SJSA1 (cell line): Measurements from ENCODE around the gene CIB4. TPM values are rescaled to one million over a fixed set of nuclear protein-coding genes. Genes with fewer than 3 reads are reported as not detected.

Experiments
- DNase-seq, 2 experiments: peaks; one replicate each; pipeline ENCODE4 v3.0.0-alpha.2; 2015 to 2020; ENCODE audit warnings: low spot score in 2 of 2, low read depth in 1 of 2
- H3K27ac ChIP-seq: fragments of 250-450 bp; sonication (Bioruptor Pico); 2 replicates; pipeline ENCODE4 v1.5.1; 2020; ENCODE audit warnings: mild to moderate bottlenecking, moderate library complexity
- H3K27me3 ChIP-seq: fragments of 250-450 bp; sonication (Bioruptor Pico); replicated peaks from 2 replicates; pipeline ENCODE4 v1.5.1; 2020; ENCODE audit warnings: mild to moderate bottlenecking, moderate library complexity
- H3K36me3 ChIP-seq: fragments of 250-450 bp; sonication (Bioruptor Pico); 2 replicates; pipeline ENCODE4 v1.5.1; 2020; ENCODE audit warnings: mild to moderate bottlenecking
- H3K4me1 ChIP-seq: fragments of 250-450 bp; sonication (Bioruptor Pico); replicated peaks from 2 replicates; pipeline ENCODE4 v1.6.1; 2021; ENCODE audit warnings: mild to moderate bottlenecking
- H3K4me3 ChIP-seq: fragments of 250-450 bp; sonication (Bioruptor Pico); 2 replicates; pipeline ENCODE4 v1.5.1; 2020; ENCODE audit warnings: mild to moderate bottlenecking
- H3K9me3 ChIP-seq: fragments of 250-450 bp; sonication (Bioruptor Pico); replicated peaks from 2 replicates; pipeline ENCODE4 v1.5.1; 2020; ENCODE audit warnings: mild to moderate bottlenecking
- total RNA-seq: library from RNA; depleted of rRNA; stranded (reverse); fragments of >200 nt; shearing (Covaris generic); gene quantifications from 2 replicates; pipeline ENCODE4 v1.2.3, GENCODE V29; 2014; rRNA removed

CIB4 gene
- total RNA-seq, result not detected in 2 replicates

GRCh38 chr2:26640781-26641564 is at the start of gene CIB4:
TSS of gene CIB4 (minus strand) at chr2:26641366. CDS start at chr2:26641314, 52 bp downstream.
- no peak for DNase-seq
- no peaks in the 10 kb centered on the region for H3K9me3 ChIP-seq
- no peak within 1 kb of the TSS for H3K4me3 ChIP-seq
- no peak within 1 kb of the TSS for H3K27ac ChIP-seq
- H3K27me3 ChIP-seq, result peaks cover 29% of the 10 kb centered on the region
- H3K4me1 ChIP-seq, result no peaks in the 10 kb centered on the region
- no peaks in the 10 kb centered on the region for H3K36me3 ChIP-seq

GRCh38 chr2:26687801-26688200 is 46.6 kb upstream of the CIB4 start:
- Histone ChIP-seq H3K4me1 (peaks cover 2% of the 10 kb centered on the region; the same call in 1 of the 2 replicates), H3K27ac (no peak overlapping the region), H3K4me3 (no peak overlapping the region), H3K9me3 (no peaks in the 10 kb centered on the region), H3K27me3 (peaks cover 49% of the 10 kb centered on the region), H3K36me3 (no peaks in the 10 kb centered on the region)
- DNase-seq, result no peak

GRCh38 chr2:26687328-26687727 is 46.2 kb upstream of the CIB4 start:
- Histone ChIP-seq H3K27me3 (peaks cover 48% of the 10 kb centered on the region), H3K36me3 (no peaks in the 10 kb centered on the region), H3K27ac (no peak overlapping the region), H3K9me3 (no peaks in the 10 kb centered on the region), H3K4me3 (no peak overlapping the region), H3K4me1 (no peaks in the 10 kb centered on the region)
- no peak for DNase-seq

GRCh38 chr2:26685989-26686839 is 45.0 kb upstream of the CIB4 start:
- Histone ChIP-seq H3K4me1 (no peaks in the 10 kb centered on the region), H3K4me3 (no peak overlapping the region), H3K27ac (no peak overlapping the region), H3K9me3 (no peaks in the 10 kb centered on the region), H3K27me3 (peaks cover 38% of the 10 kb centered on the region), H3K36me3 (no peaks in the 10 kb centered on the region)
- no peak for DNase-seq

- Histone ChIP-seq H3K27me3 (peaks cover 29% of the 10 kb centered on the region), H3K4me1 (no peaks in the 10 kb centered on the region), H3K4me3 (no peak overlapping the region), H3K36me3 (no peaks in the 10 kb centered on the region), H3K9me3 (no peaks in the 10 kb centered on the region), H3K27ac (no peak overlapping the region)
- no peak for DNase-seq
Measured at GRCh38 chr2:26685341-26685740, 44.2 kb upstream of the CIB4 start.

GRCh38 chr2:26683583-26683982 is 42.4 kb upstream of the CIB4 start:
- H3K27ac ChIP-seq, result no peak overlapping the region
- H3K36me3 ChIP-seq, result no peaks in the 10 kb centered on the region
- H3K4me1 ChIP-seq, result no peaks in the 10 kb centered on the region
- H3K9me3 ChIP-seq, result no peaks in the 10 kb centered on the region
- H3K27me3 ChIP-seq, result peaks cover 23% of the 10 kb centered on the region
- no peak for DNase-seq
- H3K4me3 ChIP-seq, result no peak overlapping the region

GRCh38 chr2:26682155-26682554 is 41.0 kb upstream of the CIB4 start:
- Histone ChIP-seq H3K4me3 (no peak overlapping the region), H3K27ac (no peak overlapping the region), H3K27me3 (peaks cover 32% of the 10 kb centered on the region), H3K4me1 (no peaks in the 10 kb centered on the region), H3K9me3 (no peaks in the 10 kb centered on the region), H3K36me3 (no peaks in the 10 kb centered on the region)
- no peak for DNase-seq

GRCh38 chr2:26681656-26682055 is 40.5 kb upstream of the CIB4 start:
- H3K27ac ChIP-seq, result no peak overlapping the region
- DNase-seq, result no peak
- no peaks in the 10 kb centered on the region for H3K9me3 ChIP-seq
- H3K36me3 ChIP-seq, result no peaks in the 10 kb centered on the region
- H3K4me1 ChIP-seq, result no peaks in the 10 kb centered on the region
- peaks cover 29% of the 10 kb centered on the region for H3K27me3 ChIP-seq
- no peak overlapping the region for H3K4me3 ChIP-seq

- H3K9me3 ChIP-seq, result no peaks in the 10 kb centered on the region
- no peaks in the 10 kb centered on the region for H3K36me3 ChIP-seq
- H3K4me3 ChIP-seq, result no peak overlapping the region
- DNase-seq, result no peak
- H3K4me1 ChIP-seq, result no peaks in the 10 kb centered on the region
- H3K27ac ChIP-seq, result no peak overlapping the region
- peaks cover 19% of the 10 kb centered on the region for H3K27me3 ChIP-seq
Measured at GRCh38 chr2:26679867-26680266, 38.7 kb upstream of the CIB4 start.

- H3K27me3 ChIP-seq, result peaks cover 15% of the 10 kb centered on the region
- H3K27ac ChIP-seq, result no peak overlapping the region
- H3K36me3 ChIP-seq, result no peaks in the 10 kb centered on the region
- DNase-seq, result no peak
- H3K4me3 ChIP-seq, result no peak overlapping the region
- H3K4me1 ChIP-seq, result no peaks in the 10 kb centered on the region
- H3K9me3 ChIP-seq, result no peaks in the 10 kb centered on the region
Measured at GRCh38 chr2:26678035-26678434, 36.9 kb upstream of the CIB4 start.

- H3K27me3 ChIP-seq, result peaks cover 26% of the 10 kb centered on the region
- DNase-seq, result no peak
- H3K4me1 ChIP-seq, result no peaks in the 10 kb centered on the region
Measured at GRCh38 chr2:26675651-26676255, 34.6 kb upstream of the CIB4 start.

GRCh38 chr2:26674771-26675170 is 33.6 kb upstream of the CIB4 start:
- Histone ChIP-seq H3K4me3 (no peak overlapping the region), H3K9me3 (no peaks in the 10 kb centered on the region), H3K4me1 (no peaks in the 10 kb centered on the region), H3K36me3 (no peaks in the 10 kb centered on the region), H3K27me3 (peaks cover 31% of the 10 kb centered on the region), H3K27ac (no peak overlapping the region)
- DNase-seq, result no peak

More at GRCh38 chr2:26675651-26676255, 34.6 kb upstream of the CIB4 start:
- no peak overlapping the region for H3K27ac ChIP-seq
- no peaks in the 10 kb centered on the region for H3K9me3 ChIP-seq
- H3K4me3 ChIP-seq, result no peak overlapping the region
- H3K36me3 ChIP-seq, result no peaks in the 10 kb centered on the region

- H3K27me3 ChIP-seq, result peaks cover 31% of the 10 kb centered on the region
- DNase-seq, result no peak
- H3K9me3 ChIP-seq, result no peaks in the 10 kb centered on the region
- no peaks in the 10 kb centered on the region for H3K36me3 ChIP-seq
- no peak overlapping the region for H3K27ac ChIP-seq
- no peak overlapping the region for H3K4me3 ChIP-seq
- no peaks in the 10 kb centered on the region for H3K4me1 ChIP-seq
Measured at GRCh38 chr2:26674002-26674751, 33.0 kb upstream of the CIB4 start.
